ENCODE data around the gene KIRREL3. TPM values are rescaled to one million over a fixed set of nuclear protein-coding genes. Genes with fewer than 3 reads are reported as not detected.

The KIRREL3 gene
- total and polyA plus RNA-seq, 2 donors (not counting 3 experiments of a cell fraction or from before 2014, with no cell fraction given), result not detected

GRCh38 chr11:126992804-126993111 is 7.8 kb downstream of the KIRREL3 start:
- H3K9ac ChIP-seq (replicated peaks; ENCODE audit: extremely low read depth, insufficient read depth, low read length), result no peak overlapping the region
- ChIA-PET POLR2A (no interaction called here), CTCF (interaction anchor here (3.2 kb wide), 1 partner anchor 552 kb away, joined by 39 read pairs; no protein-coding TSS in a partner anchor)
- dilution Hi-C loops (cut with MboI; ENCODE audit: extremely low pct_ligation_motif_present, low sequenced_read_pairs) (no loop called here), intact Hi-C loops (cut with micrococcal nuclease) (loop anchor here (5.0 kb wide), 1 partner anchor 275 kb away; no protein-coding TSS in a partner anchor)
- H3K27me3 ChIP-seq (ENCODE audit: control insufficient read depth in 2 of 2, insufficient read depth in 2 of 2, low read length in 2 of 2), result no peaks in the 10 kb centered on the region
- no peak overlapping the region for H3K4me2 ChIP-seq (ENCODE audit: insufficient read depth, low read length)
- no TSS peak for BruUV-seq (replicated peaks)
- no peak overlapping the region for H2AFZ ChIP-seq (ENCODE audit: low read depth, low read length)
- DNase-seq (ENCODE audit: low read depth, low spot score) (no peak), FAIRE-seq (no peak)
- H3K36me3 ChIP-seq (ENCODE audit: control insufficient read depth in 2 of 2, extremely low read depth in 1 of 2, insufficient read depth in 2 of 2, low read length in 2 of 2), result no peaks in the 10 kb centered on the region
- TF ChIP-seq FOS (IDR thresholded peaks at IDR 0.05; ENCODE audit: borderline replicate concordance, insufficient read depth, low read length) (no peak), GATA2 (IDR thresholded peaks at IDR 0.05; ENCODE audit: insufficient read depth, insufficient read length, low read depth, low read length) (no peak), MYC (IDR thresholded peaks at IDR 0.05; ENCODE audit: low read depth, low read length) (no peak), MAX (IDR thresholded peaks at IDR 0.05; ENCODE audit: insufficient read depth, insufficient read length) (no peak), POLR2A (IDR thresholded peaks at IDR 0.05; ENCODE audit: low read depth, low read length) (no peak), JUN (IDR thresholded peaks at IDR 0.05; ENCODE audit: borderline replicate concordance, insufficient read depth, insufficient read length, low read depth) (no peak), CTCF (IDR thresholded peaks at IDR 0.05; ENCODE audit: extremely low read depth in 1 of 2, insufficient read depth in 1 of 2, low read depth in 1 of 2, low read length in 2 of 2) (no peak), EZH2 (IDR thresholded peaks at IDR 0.05; ENCODE audit: borderline replicate concordance, low read depth, low read length, severe bottlenecking) (no peak), POLR2AphosphoS5 (IDR thresholded peaks at IDR 0.05; ENCODE audit: insufficient read depth, low read depth, low read length) (no peak)
- no peak overlapping the region for H3K27ac ChIP-seq (ENCODE audit: insufficient read depth, low read depth, low read length)
- H3K4me1 ChIP-seq (ENCODE audit: control insufficient read depth, extremely low read depth, insufficient read depth, low read length), result no peaks in the 10 kb centered on the region
- H3K9me3 ChIP-seq (replicated peaks; ENCODE audit: control insufficient read depth, insufficient read depth, low read length), result no peaks in the 10 kb centered on the region
- no peaks in the 10 kb centered on the region for H3K79me2 ChIP-seq (ENCODE audit: control insufficient read depth, insufficient read depth, low read length)
- no peak overlapping the region for H3K4me3 ChIP-seq (replicated peaks in 1 of 3; ENCODE audit: insufficient read depth in 1 of 3, low read depth in 1 of 3, low read length in 3 of 3)
- H4K20me1 ChIP-seq (replicated peaks; ENCODE audit: control insufficient read depth, extremely low read depth, insufficient read depth, low read length), result no peaks in the 10 kb centered on the region
- no peaks in the 10 kb centered on the region for H3K9me1 ChIP-seq (replicated peaks; ENCODE audit: control insufficient read depth, extremely low read depth, insufficient read depth, low read length)

Data from endothelial cell of umbilical vein (primary cell).